Measurements from ENCODE around the gene PRSS57. TPM values are rescaled to one million over a fixed set of nuclear protein-coding genes. Genes with fewer than 3 reads are reported as not detected.

Gene PRSS57
- total and polyA plus RNA-seq, 2 of the 13 experiments (the other 11 are each of a cell fraction or from before 2014, with no cell fraction given) = 0.12 TPM; not detected in 1

DNA sequence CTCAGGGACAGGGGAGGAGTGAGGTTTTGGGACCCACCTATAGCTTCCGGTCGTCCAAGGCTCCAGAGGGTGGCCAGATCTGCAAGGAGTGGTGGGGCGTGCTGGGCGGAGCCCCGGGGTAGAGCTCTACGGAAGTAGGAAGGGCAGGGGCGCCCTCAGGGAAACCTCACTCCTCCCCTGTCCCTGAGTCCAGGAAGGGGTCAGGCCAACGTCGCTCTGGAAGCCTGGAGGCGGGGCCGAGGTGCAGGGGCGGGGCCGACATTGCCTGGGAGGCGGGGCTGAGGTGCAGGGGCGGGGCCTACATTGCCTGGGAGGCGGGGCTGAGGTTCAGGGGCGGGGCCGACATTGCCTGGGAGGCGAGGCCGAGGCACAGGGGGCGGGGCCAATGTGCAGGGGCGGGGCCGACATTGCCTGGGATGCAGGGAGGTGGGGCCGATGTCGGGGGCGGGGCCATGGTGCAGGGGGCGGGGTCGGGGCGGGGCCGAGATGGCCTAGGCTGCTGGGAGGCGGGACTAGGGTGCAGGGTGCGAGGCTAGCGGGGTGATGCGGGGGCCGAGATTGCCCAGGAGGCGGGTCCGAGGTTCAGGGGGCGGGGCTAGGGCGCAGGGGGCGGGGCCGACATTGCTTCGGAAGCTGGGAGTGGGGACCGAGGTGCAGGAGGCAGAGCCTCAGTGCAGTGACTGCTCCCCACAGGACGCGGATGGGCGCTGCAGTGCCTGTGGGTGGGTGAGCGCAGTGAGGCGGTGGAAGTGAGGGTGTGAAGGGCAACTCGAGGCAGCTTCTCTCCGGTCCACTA is 8.6 kb upstream of the PRSS57 start:
- H3K36me3 ChIP-seq (replicated peaks in 1 of 2; ENCODE audit: control insufficient read depth in 1 of 2, insufficient read depth in 2 of 2, low read length in 2 of 2) = no peaks in the 10 kb centered on the region
- H2AFZ ChIP-seq (ENCODE audit: low read length) = no peak overlapping the region
- POLR2A ChIA-PET = interaction anchor here (0.5 to 3.6 kb wide), 26 partner anchors 9 to 315 kb away, joined by 3 to 56 read pairs (median 6); partner anchors contain the start of genes BSG, CDC34, FSTL3 and PRSS57
- H3K4me2 ChIP-seq (ENCODE audit: low read depth, low read length) = peak overlapping the region; percentile 99
- H3K4me3 ChIP-seq (replicated peaks in 1 of 3; ENCODE audit: insufficient read depth in 1 of 3, low read depth in 2 of 3, low read length in 3 of 3) = peak overlapping the region; percentile 72 to 83 (median 76)
- BruUV-seq (replicated peaks) = no TSS peak
- no peaks in the 10 kb centered on the region for H3K79me2 ChIP-seq (ENCODE audit: insufficient read depth, low read length)
- peak overlapping the region; percentile 70 for H3K9ac ChIP-seq (ENCODE audit: insufficient read depth, low read depth, low read length)
- ATAC-seq (peak; percentile 91), DNase-seq (ENCODE audit: low spot score) (peak; percentile 90), FAIRE-seq (peak; percentile 34)
- no peaks in the 10 kb centered on the region for H4K20me1 ChIP-seq (ENCODE audit: insufficient read depth, low read length)
- peak overlapping the region; percentile 69 for H3K27ac ChIP-seq (ENCODE audit: extremely low read length, insufficient read depth, low read length)
- CTCF ChIA-PET (ENCODE audit: low intra/inter-chr PET ratio, low total read pairs) = no interaction called here
- no peaks in the 10 kb centered on the region for H3K9me3 ChIP-seq (ENCODE audit: low read length)
- in situ Hi-C loops (cut with HindIII; ENCODE audit: extremely low pct_ligation_motif_present, low pct_unique_long_range_greater_than_20kb) = no loop called here
- WGBS (ENCODE audit: low lambda C conversion rate) = 5% methylated on average over 24 of the region's 50 CpGs
- H3K4me1 ChIP-seq (ENCODE audit: insufficient read depth, low read length) = peaks cover 45% of the 10 kb centered on the region
- intact Hi-C loops (cut with micrococcal nuclease; ENCODE audit: unreplicated experiment) = no loop called here
- H3K27me3 ChIP-seq (ENCODE audit: control insufficient read depth in 1 of 2, insufficient read depth in 2 of 2, low read length in 2 of 2) = no peaks in the 10 kb centered on the region; a peak in 1 of 5 replicates
- TF ChIP-seq, protein P1, sequence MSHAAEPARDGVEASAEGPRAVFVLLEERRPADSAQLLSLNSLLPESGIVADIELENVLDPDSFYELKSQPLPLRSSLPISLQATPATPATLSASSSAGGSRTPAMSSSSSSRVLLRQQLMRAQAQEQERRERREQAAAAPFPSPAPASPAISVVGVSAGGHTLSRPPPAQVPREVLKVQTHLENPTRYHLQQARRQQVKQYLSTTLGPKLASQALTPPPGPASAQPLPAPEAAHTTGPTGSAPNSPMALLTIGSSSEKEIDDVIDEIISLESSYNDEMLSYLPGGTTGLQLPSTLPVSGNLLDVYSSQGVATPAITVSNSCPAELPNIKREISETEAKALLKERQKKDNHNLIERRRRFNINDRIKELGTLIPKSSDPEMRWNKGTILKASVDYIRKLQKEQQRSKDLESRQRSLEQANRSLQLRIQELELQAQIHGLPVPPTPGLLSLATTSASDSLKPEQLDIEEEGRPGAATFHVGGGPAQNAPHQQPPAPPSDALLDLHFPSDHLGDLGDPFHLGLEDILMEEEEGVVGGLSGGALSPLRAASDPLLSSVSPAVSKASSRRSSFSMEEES (CRISPR knock-in tag; IDR thresholded peaks at IDR 0.05) = 0 out of 2 replicates have a peak, but pooled peaks have one; percentile 31
- TF ChIP-seq ZSCAN9 (CRISPR knock-in tag; IDR thresholded peaks at IDR 0.05; ENCODE audit: borderline replicate concordance) (0 out of 2 replicates have a peak, but pooled peaks have one; percentile 60), MIXL1 (CRISPR knock-in tag; IDR thresholded peaks at IDR 0.05) (no peak), GATAD1 (CRISPR knock-in tag; IDR thresholded peaks at IDR 0.05) (0 out of 2 replicates have a peak, but pooled peaks have one; percentile 22), RARA (CRISPR knock-in tag; IDR thresholded peaks at IDR 0.05) (peak; percentile 51; the same call in 1 of the 2 replicates), ZFP41 (CRISPR knock-in tag; IDR thresholded peaks at IDR 0.05; ENCODE audit: borderline replicate concordance) (no peak; the same call in 1 of the 2 replicates), SMYD3 (CRISPR knock-in tag; IDR thresholded peaks at IDR 0.05) (no peak), SP2 (CRISPR knock-in tag; IDR thresholded peaks at IDR 0.05) (0 out of 2 replicates have a peak, but pooled peaks have one; percentile 43)
- TF ChIP-seq, protein P2, sequence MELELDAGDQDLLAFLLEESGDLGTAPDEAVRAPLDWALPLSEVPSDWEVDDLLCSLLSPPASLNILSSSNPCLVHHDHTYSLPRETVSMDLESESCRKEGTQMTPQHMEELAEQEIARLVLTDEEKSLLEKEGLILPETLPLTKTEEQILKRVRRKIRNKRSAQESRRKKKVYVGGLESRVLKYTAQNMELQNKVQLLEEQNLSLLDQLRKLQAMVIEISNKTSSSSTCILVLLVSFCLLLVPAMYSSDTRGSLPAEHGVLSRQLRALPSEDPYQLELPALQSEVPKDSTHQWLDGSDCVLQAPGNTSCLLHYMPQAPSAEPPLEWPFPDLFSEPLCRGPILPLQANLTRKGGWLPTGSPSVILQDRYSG (CRISPR knock-in tag; IDR thresholded peaks at IDR 0.05) = no peak
- TF ChIP-seq, protein P3, sequence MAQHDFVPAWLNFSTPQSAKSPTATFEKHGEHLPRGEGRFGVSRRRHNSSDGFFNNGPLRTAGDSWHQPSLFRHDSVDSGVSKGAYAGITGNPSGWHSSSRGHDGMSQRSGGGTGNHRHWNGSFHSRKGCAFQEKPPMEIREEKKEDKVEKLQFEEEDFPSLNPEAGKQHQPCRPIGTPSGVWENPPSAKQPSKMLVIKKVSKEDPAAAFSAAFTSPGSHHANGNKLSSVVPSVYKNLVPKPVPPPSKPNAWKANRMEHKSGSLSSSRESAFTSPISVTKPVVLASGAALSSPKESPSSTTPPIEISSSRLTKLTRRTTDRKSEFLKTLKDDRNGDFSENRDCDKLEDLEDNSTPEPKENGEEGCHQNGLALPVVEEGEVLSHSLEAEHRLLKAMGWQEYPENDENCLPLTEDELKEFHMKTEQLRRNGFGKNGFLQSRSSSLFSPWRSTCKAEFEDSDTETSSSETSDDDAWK (CRISPR knock-in tag; IDR thresholded peaks at IDR 0.05) = no peak
- TF ChIP-seq, protein P4, sequence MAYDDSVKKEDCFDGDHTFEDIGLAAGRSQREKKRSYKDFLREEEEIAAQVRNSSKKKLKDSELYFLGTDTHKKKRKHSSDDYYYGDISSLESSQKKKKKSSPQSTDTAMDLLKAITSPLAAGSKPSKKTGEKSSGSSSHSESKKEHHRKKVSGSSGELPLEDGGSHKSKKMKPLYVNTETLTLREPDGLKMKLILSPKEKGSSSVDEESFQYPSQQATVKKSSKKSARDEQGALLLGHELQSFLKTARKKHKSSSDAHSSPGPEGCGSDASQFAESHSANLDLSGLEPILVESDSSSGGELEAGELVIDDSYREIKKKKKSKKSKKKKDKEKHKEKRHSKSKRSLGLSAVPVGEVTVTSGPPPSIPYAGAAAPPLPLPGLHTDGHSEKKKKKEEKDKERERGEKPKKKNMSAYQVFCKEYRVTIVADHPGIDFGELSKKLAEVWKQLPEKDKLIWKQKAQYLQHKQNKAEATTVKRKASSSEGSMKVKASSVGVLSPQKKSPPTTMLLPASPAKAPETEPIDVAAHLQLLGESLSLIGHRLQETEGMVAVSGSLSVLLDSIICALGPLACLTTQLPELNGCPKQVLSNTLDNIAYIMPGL (CRISPR knock-in tag; IDR thresholded peaks at IDR 0.05; ENCODE audit: borderline replicate concordance in 1 of 2, low read depth in 1 of 2) = peak; percentile 26 to 66; a peak in 2 of 4 replicates
- TF ChIP-seq, protein P5, sequence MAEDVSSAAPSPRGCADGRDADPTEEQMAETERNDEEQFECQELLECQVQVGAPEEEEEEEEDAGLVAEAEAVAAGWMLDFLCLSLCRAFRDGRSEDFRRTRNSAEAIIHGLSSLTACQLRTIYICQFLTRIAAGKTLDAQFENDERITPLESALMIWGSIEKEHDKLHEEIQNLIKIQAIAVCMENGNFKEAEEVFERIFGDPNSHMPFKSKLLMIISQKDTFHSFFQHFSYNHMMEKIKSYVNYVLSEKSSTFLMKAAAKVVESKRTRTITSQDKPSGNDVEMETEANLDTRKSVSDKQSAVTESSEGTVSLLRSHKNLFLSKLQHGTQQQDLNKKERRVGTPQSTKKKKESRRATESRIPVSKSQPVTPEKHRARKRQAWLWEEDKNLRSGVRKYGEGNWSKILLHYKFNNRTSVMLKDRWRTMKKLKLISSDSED (CRISPR knock-in tag; IDR thresholded peaks at IDR 0.05) = no peak
- TF ChIP-seq, protein P6, sequence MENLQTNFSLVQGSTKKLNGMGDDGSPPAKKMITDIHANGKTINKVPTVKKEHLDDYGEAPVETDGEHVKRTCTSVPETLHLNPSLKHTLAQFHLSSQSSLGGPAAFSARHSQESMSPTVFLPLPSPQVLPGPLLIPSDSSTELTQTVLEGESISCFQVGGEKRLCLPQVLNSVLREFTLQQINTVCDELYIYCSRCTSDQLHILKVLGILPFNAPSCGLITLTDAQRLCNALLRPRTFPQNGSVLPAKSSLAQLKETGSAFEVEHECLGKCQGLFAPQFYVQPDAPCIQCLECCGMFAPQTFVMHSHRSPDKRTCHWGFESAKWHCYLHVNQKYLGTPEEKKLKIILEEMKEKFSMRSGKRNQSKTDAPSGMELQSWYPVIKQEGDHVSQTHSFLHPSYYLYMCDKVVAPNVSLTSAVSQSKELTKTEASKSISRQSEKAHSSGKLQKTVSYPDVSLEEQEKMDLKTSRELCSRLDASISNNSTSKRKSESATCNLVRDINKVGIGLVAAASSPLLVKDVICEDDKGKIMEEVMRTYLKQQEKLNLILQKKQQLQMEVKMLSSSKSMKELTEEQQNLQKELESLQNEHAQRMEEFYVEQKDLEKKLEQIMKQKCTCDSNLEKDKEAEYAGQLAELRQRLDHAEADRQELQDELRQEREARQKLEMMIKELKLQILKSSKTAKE (CRISPR knock-in tag; IDR thresholded peaks at IDR 0.05; ENCODE audit: borderline replicate concordance) = no peak

Measured in HepG2 (cell line).